ENCODE results near the gene PPP6R1.

Gene PPP6R1

GRCh38 chr19:55275851-55276719 is 17.3 kb upstream of the PPP6R1 start:
- DNase-seq = no peak
- peaks cover 35% of the 10 kb centered on the region for H3K4me1 Mint-ChIP-seq
- peaks cover 18% of the 10 kb centered on the region for H3K36me3 Mint-ChIP-seq
- no peaks in the 10 kb centered on the region for H3K27me3 Mint-ChIP-seq
- peak overlapping the region; percentile 83 for H3K27ac Mint-ChIP-seq
- CTCF ChIA-PET = interaction anchor here (1.0 to 1.2 kb wide), 2 partner anchors 13 to 15 kb away, joined by 3 to 5 read pairs; no protein-coding TSS in a partner anchor
- H3K4me3 Mint-ChIP-seq = no peak overlapping the region
- no peaks in the 10 kb centered on the region for H3K9me3 Mint-ChIP-seq

- peaks cover 19% of the 10 kb centered on the region for H3K36me3 Mint-ChIP-seq
- CTCF ChIA-PET = no interaction called here
- H3K4me1 Mint-ChIP-seq = peaks cover 17% of the 10 kb centered on the region
- H3K27ac Mint-ChIP-seq = no peak overlapping the region
- H3K4me3 Mint-ChIP-seq = no peak overlapping the region
- no peaks in the 10 kb centered on the region for H3K27me3 Mint-ChIP-seq
- no peak for DNase-seq
- no peaks in the 10 kb centered on the region for H3K9me3 Mint-ChIP-seq
Observed at GRCh38 chr19:55273978-55274707, 15.3 kb upstream of the PPP6R1 start.

- no peak for DNase-seq
- Mint-ChIP-seq H3K9me3 (no peaks in the 10 kb centered on the region), H3K4me1 (peaks cover 9% of the 10 kb centered on the region), H3K27me3 (no peaks in the 10 kb centered on the region), H3K36me3 (peaks cover 20% of the 10 kb centered on the region), H3K4me3 (no peak overlapping the region), H3K27ac (no peak overlapping the region)
- CTCF ChIA-PET = no interaction called here
Observed at GRCh38 chr19:55272142-55272541, 13.3 kb upstream of the PPP6R1 start.

GRCh38 chr19:55270172-55270942 is 11.5 kb upstream of the PPP6R1 start:
- peaks cover 5% of the 10 kb centered on the region for H3K9me3 Mint-ChIP-seq
- H3K4me1 Mint-ChIP-seq = peaks cover 2% of the 10 kb centered on the region
- DNase-seq = no peak
- H3K36me3 Mint-ChIP-seq = peaks cover 21% of the 10 kb centered on the region
- no peak overlapping the region for H3K4me3 Mint-ChIP-seq
- H3K27ac Mint-ChIP-seq = no peak overlapping the region
- CTCF ChIA-PET = no interaction called here
- H3K27me3 Mint-ChIP-seq = no peaks in the 10 kb centered on the region

- CTCF ChIA-PET = no interaction called here
- Mint-ChIP-seq H3K4me1 (peaks cover 2% of the 10 kb centered on the region), H3K27ac (no peak overlapping the region)
Observed at GRCh38 chr19:55269299-55269698, 10.5 kb upstream of the PPP6R1 start.

GRCh38 chr19:55266840-55267239 is 8.0 kb upstream of the PPP6R1 start:
- Mint-ChIP-seq H3K4me3 (no peak overlapping the region), H3K36me3 (peaks cover 14% of the 10 kb centered on the region), H3K4me1 (peaks cover 2% of the 10 kb centered on the region), H3K9me3 (peaks cover 5% of the 10 kb centered on the region), H3K27ac (no peak overlapping the region), H3K27me3 (no peaks in the 10 kb centered on the region)
- DNase-seq = no peak
- CTCF ChIA-PET = no interaction called here

More at GRCh38 chr19:55269299-55269698, 10.5 kb upstream of the PPP6R1 start:
- Mint-ChIP-seq H3K27me3 (no peaks in the 10 kb centered on the region), H3K36me3 (peaks cover 21% of the 10 kb centered on the region), H3K9me3 (peaks cover 5% of the 10 kb centered on the region), H3K4me3 (no peak overlapping the region)
- DNase-seq = no peak

GRCh38 chr19:55266404-55266803 is 7.6 kb upstream of the PPP6R1 start:
- Mint-ChIP-seq H3K9me3 (peaks cover 5% of the 10 kb centered on the region), H3K36me3 (peaks cover 14% of the 10 kb centered on the region), H3K4me3 (no peak overlapping the region), H3K27me3 (no peaks in the 10 kb centered on the region), H3K4me1 (peaks cover under 1% of the 10 kb centered on the region), H3K27ac (no peak overlapping the region)
- CTCF ChIA-PET = no interaction called here
- DNase-seq = no peak

GRCh38 chr19:55265723-55266386 is 7.0 kb upstream of the PPP6R1 start:
- CTCF ChIA-PET = no interaction called here
- Mint-ChIP-seq H3K9me3 (peaks cover 5% of the 10 kb centered on the region), H3K4me1 (no peaks in the 10 kb centered on the region), H3K27ac (no peak overlapping the region), H3K36me3 (peaks cover 14% of the 10 kb centered on the region), H3K4me3 (no peak overlapping the region), H3K27me3 (no peaks in the 10 kb centered on the region)
- no peak for DNase-seq

GRCh38 chr19:55265173-55265572 is 6.4 kb upstream of the PPP6R1 start:
- peaks cover 5% of the 10 kb centered on the region for H3K9me3 Mint-ChIP-seq
- no peak overlapping the region for H3K27ac Mint-ChIP-seq
- no peaks in the 10 kb centered on the region for H3K27me3 Mint-ChIP-seq
- peaks cover 11% of the 10 kb centered on the region for H3K36me3 Mint-ChIP-seq
- CTCF ChIA-PET = no interaction called here
- no peak for DNase-seq
- H3K4me1 Mint-ChIP-seq = peaks cover 4% of the 10 kb centered on the region
- no peak overlapping the region for H3K4me3 Mint-ChIP-seq

- CTCF ChIA-PET = no interaction called here
- H3K4me1 Mint-ChIP-seq = peaks cover 9% of the 10 kb centered on the region
- peaks cover 5% of the 10 kb centered on the region for H3K9me3 Mint-ChIP-seq
- no peak for DNase-seq
- no peaks in the 10 kb centered on the region for H3K27me3 Mint-ChIP-seq
- H3K4me3 Mint-ChIP-seq = no peak overlapping the region
- no peak overlapping the region for H3K27ac Mint-ChIP-seq
- H3K36me3 Mint-ChIP-seq = peaks cover 11% of the 10 kb centered on the region
Observed at GRCh38 chr19:55264531-55264930, 5.7 kb upstream of the PPP6R1 start.

- Mint-ChIP-seq H3K27ac (no peak overlapping the region), H3K4me1 (peaks cover 14% of the 10 kb centered on the region), H3K4me3 (no peak overlapping the region), H3K9me3 (peaks cover 5% of the 10 kb centered on the region), H3K27me3 (peaks cover 4% of the 10 kb centered on the region), H3K36me3 (peaks cover 15% of the 10 kb centered on the region)
- CTCF ChIA-PET = interaction anchor here (1.1 kb wide), 1 partner anchor 15 kb away, joined by 3 read pairs; no protein-coding TSS in a partner anchor
- no peak for DNase-seq
Observed at GRCh38 chr19:55262359-55262758, 3.5 kb upstream of the PPP6R1 start.

- peaks cover 19% of the 10 kb centered on the region for H3K36me3 Mint-ChIP-seq
- DNase-seq = no peak
- peaks cover 5% of the 10 kb centered on the region for H3K9me3 Mint-ChIP-seq
- CTCF ChIA-PET = interaction anchor here (1.1 kb wide), 1 partner anchor 14 kb away, joined by 5 read pairs; no protein-coding TSS in a partner anchor
- no peak overlapping the region for H3K4me3 Mint-ChIP-seq
- peaks cover 20% of the 10 kb centered on the region for H3K4me1 Mint-ChIP-seq
- H3K27ac Mint-ChIP-seq = no peak overlapping the region
- H3K27me3 Mint-ChIP-seq = peaks cover 4% of the 10 kb centered on the region
Observed at GRCh38 chr19:55261671-55262126, 2.9 kb upstream of the PPP6R1 start.

GRCh38 chr19:55259540-55260210 is 858 bp upstream of the PPP6R1 start:
- Mint-ChIP-seq H3K27me3 (peaks cover 4% of the 10 kb centered on the region), H3K9me3 (no peaks in the 10 kb centered on the region), H3K36me3 (peaks cover 33% of the 10 kb centered on the region), H3K27ac (peak overlapping the region; percentile 99), H3K4me1 (peaks cover 36% of the 10 kb centered on the region), H3K4me3 (peak overlapping the region; percentile 74)
- DNase-seq = no peak
- CTCF ChIA-PET = interaction anchor here (0.9 to 2.6 kb wide), 5 partner anchors 20 to 99 kb away, joined by 3 to 9 read pairs (median 4); partner anchors contain the start of genes HSPBP1 and KMT5C
